H1 (cell line): ENCODE measurements around the gene TBC1D2. TPM values are rescaled to one million over a fixed set of nuclear protein-coding genes. Genes with fewer than 3 reads are reported as not detected.

Experiments
- microRNA-seq, 2 experiments: library from miRNA; unstranded; fragments of <30 nt; microRNA quantifications; one replicate each; pipeline versions ENCODE4 to v1.2.0, GENCODE V29; 2016 to 2020; ENCODE audit warnings: borderline microRNAs expressed in 2 of 2, borderline number of aligned reads in 2 of 2, borderline replicate concordance in 1 of 2
- polyA plus RNA-seq, 7 experiments: library from polyadenylated mRNA; depleted of rRNA in 3 of 7; stranded (reverse) in 5 of 7; unstranded in 2 of 7; fragments of >200 nt in 5 of 7; fragments of 200-250 nt in 2 of 7; gene quantifications; 1 replicate in 5 of 7; 2 replicates in 1 of 7; 4 replicates in 1 of 7; pipeline versions ENCODE4 v1.2.1 to v1.2.3, GENCODE V29; 2011 to 2013; ENCODE audit warnings: missing spikeins in 2 of 7, mixed read lengths in 2 of 7
- small RNA-seq: library from polyadenylated mRNA; stranded (forward); fragments of <200 nt; extraction: miRNeasy Mini kit (QIAGEN cat#:217004); gene quantifications from one replicate; pipeline ENCODE3, GENCODE V24; 2013; ENCODE audit not compliant: insufficient read depth
- total RNA-seq: library from RNA; stranded (reverse); fragmentation: NEBNext Ultra II Directional; extraction: Animal tissue kit (Norgen Biotek cat#: 25700); gene quantifications from 2 replicates; pipeline ENCODE4 v1.2.1, GENCODE V29; 2021

TBC1D2 gene
- total and polyA plus RNA-seq, 2 of the 8 experiments (the other 6 are each of a cell fraction or from before 2014, with no cell fraction given): 7.4 TPM

Small RNA genes lying within 50 kb of the gene (microRNA-seq; reads per million reads assigned to microRNA genes)
- 0 reads per million in 2 experiments for gene MIR6854

Small RNA genes lying within 50 kb of the gene (small RNA-seq; reads per million reads assigned to genes)
- not detected for gene MIR6854

Other genes starting within 250 kb of the TBC1D2 start
- 64.0 and 67.3 TPM in 2 replicates for gene NANS, start 198.9 kb downstream of the TBC1D2 start, total RNA-seq
- 56.5 and 63.7 TPM in 2 replicates for gene NANS, start 198.9 kb downstream of the TBC1D2 start, polyA plus RNA-seq (2011; rRNA removed)
- gene TRIM14, start 136.4 kb downstream of the TBC1D2 start, total RNA-seq: 18.7 and 19.4 TPM in 2 replicates
- gene TRIM14, start 136.4 kb downstream of the TBC1D2 start, polyA plus RNA-seq (2011; rRNA removed): 9.2 and 13.0 TPM in 2 replicates
- 26.2 and 27.9 TPM in 2 replicates for gene CORO2A, start 63.0 kb downstream of the TBC1D2 start, total RNA-seq
- 13.7 and 15.3 TPM in 2 replicates for gene CORO2A, start 63.0 kb downstream of the TBC1D2 start, polyA plus RNA-seq (2011; rRNA removed)